HepG2 (cell line): ENCODE measurements around the gene FKBP8. TPM values are rescaled to one million over a fixed set of nuclear protein-coding genes. Genes with fewer than 3 reads are reported as not detected.

ENCODE experiments used
- DDIT3 ChIP-seq: sonication (generic); formaldehyde crosslinking; IDR thresholded peaks from 2 replicates; pipeline ENCODE4 v1.4.0; 2020; ENCODE audit warnings: mild to moderate bottlenecking, missing genetic modification reagents
- GZF1 ChIP-seq: sonication (generic); formaldehyde crosslinking; IDR thresholded peaks from 2 replicates; pipeline ENCODE4 v1.5.1; 2020; ENCODE audit warnings: mild to moderate bottlenecking, missing genetic modification reagents
- HCFC1 ChIP-seq: fragments of 150-350 bp; IDR thresholded peaks from 2 replicates; pipeline ENCODE4 v1.6.1; 2014; ENCODE audit warnings: low read depth, low read length
- KLF12 ChIP-seq: sonication (generic); formaldehyde crosslinking; IDR thresholded peaks from 2 replicates; pipeline ENCODE4 v1.4.0; 2020; ENCODE audit warnings: missing genetic modification reagents, borderline replicate concordance
- PLSCR1 ChIP-seq: sonication (generic); formaldehyde crosslinking; IDR thresholded peaks from 2 replicates; pipeline ENCODE4 v1.5.0; 2020; ENCODE audit warnings: missing genetic modification reagents, mild to moderate bottlenecking, borderline replicate concordance
- PREB ChIP-seq: sonication (generic); formaldehyde crosslinking; IDR thresholded peaks from 2 replicates; pipeline ENCODE4 v1.4.0; 2020; ENCODE audit warnings: missing genetic modification reagents
- RCOR2 ChIP-seq: IDR thresholded peaks from 2 replicates; pipeline ENCODE4 v1.6.1; 2016; ENCODE audit warnings: missing biosample characterization, missing genetic modification reagents
- SNAPC4 ChIP-seq: sonication (generic); formaldehyde crosslinking; IDR thresholded peaks from 2 replicates; pipeline ENCODE4 v1.4.0; 2020; ENCODE audit warnings: mild to moderate bottlenecking, missing genetic modification reagents
- SSRP1 ChIP-seq: IDR thresholded peaks from 2 replicates; pipeline ENCODE4 v1.6.1; 2016; ENCODE audit warnings: control low read depth
- THAP11 ChIP-seq: IDR thresholded peaks from 2 replicates; pipeline ENCODE4 v1.6.1; 2016; ENCODE audit warnings: missing biosample characterization, missing genetic modification reagents
- ZFY ChIP-seq: sonication (generic); formaldehyde crosslinking; IDR thresholded peaks from 2 replicates; pipeline ENCODE4 v1.4.0; 2020; ENCODE audit warnings: missing genetic modification reagents
- ZFYVE20 ChIP-seq: sonication (generic); formaldehyde crosslinking; IDR thresholded peaks from 2 replicates; pipeline ENCODE4 v1.8.0; 2023; ENCODE audit warnings: low read depth, mild to moderate bottlenecking, moderate library complexity, missing genetic modification reagents, borderline replicate concordance
- ZHX2 ChIP-seq, 2 experiments: sonication (generic) in 1 of 2; formaldehyde crosslinking in 1 of 2; IDR thresholded peaks; 2 replicates each; pipeline versions ENCODE4 v1.6.1 to v1.9.0; 2014 to 2022; ENCODE audit warnings: antibody characterized with exemption in 1 of 2, borderline replicate concordance in 1 of 2, inconsistent platforms in 1 of 2, low read depth in 1 of 2, missing genetic modification reagents in 1 of 2
- ZNF501 ChIP-seq: sonication (generic); formaldehyde crosslinking; IDR thresholded peaks from 2 replicates; pipeline ENCODE4 v1.5.1; 2020; ENCODE audit warnings: mild to moderate bottlenecking, moderate library complexity, missing genetic modification reagents
- ZNF557 ChIP-seq: sonication (generic); formaldehyde crosslinking; IDR thresholded peaks from 2 replicates; pipeline ENCODE4 v1.4.0; 2020; ENCODE audit warnings: missing genetic modification reagents
- ZNF605 ChIP-seq: sonication (generic); formaldehyde crosslinking; IDR thresholded peaks from 2 replicates; pipeline ENCODE4 v1.8.0; 2022; ENCODE audit warnings: mild to moderate bottlenecking, missing genetic modification reagents
- ZNF891 ChIP-seq: sonication (generic); formaldehyde crosslinking; IDR thresholded peaks from 2 replicates; pipeline ENCODE4 v1.5.0; 2020; ENCODE audit warnings: mild to moderate bottlenecking, missing genetic modification reagents
- polyA plus RNA-seq, 8 experiments: library from polyadenylated mRNA; depleted of rRNA in 3 of 8; stranded (reverse) in 7 of 8; unstranded in 1 of 8; fragments of >200 nt; fragmentation: Illumina TruSeq in 4 of 8; extraction: Trizol in 4 of 8; gene quantifications; 2 replicates each; pipeline versions ENCODE4 v1.2.1 to v1.2.3, GENCODE V29; 2011 to 2016; ENCODE audit warnings: low read depth in 4 of 8, missing spikeins in 1 of 8, mixed read lengths in 1 of 8; ENCODE audit not compliant: insufficient read depth in 1 of 8
- total RNA-seq, 5 experiments: library from RNA; depleted of rRNA; stranded (reverse); fragments of >200 nt; fragmentation: Illumina TruSeq; extraction: Trizol; gene quantifications; 2 replicates each; pipeline ENCODE4 v1.2.3, GENCODE V29; 2016; ENCODE audit warnings: low read depth in 1 of 5

FKBP8 gene
- total and polyA plus RNA-seq, 2 of the 13 experiments (the other 11 are each of a cell fraction or from before 2014, with no cell fraction given), result 81.7 to 93.9 TPM

GRCh38 chr19:18521692-18522123 is 21.7 kb downstream of the FKBP8 start, which contains the start of gene ELL (continued):
- TF ChIP-seq PLSCR1 (CRISPR knock-in tag), result no peak
- no peak for TF ChIP-seq GZF1
- no peak; the same call in 1 of the 2 replicates for TF ChIP-seq THAP11 (CRISPR knock-in tag)
- no peak for TF ChIP-seq ZFYVE20 (CRISPR knock-in tag)
- TF ChIP-seq ZFY, result peak; percentile 69
- peak; percentile 55; the same call in 1 of the 2 replicates for TF ChIP-seq ZNF891 (CRISPR knock-in tag)
- TF ChIP-seq RCOR2 (CRISPR knock-in tag), result no peak
- no peak for TF ChIP-seq PREB (CRISPR knock-in tag)
- TF ChIP-seq KLF12 (CRISPR knock-in tag), result 0 out of 2 replicates have a peak, but pooled peaks have one; percentile 27
- TF ChIP-seq ZNF557, result no peak
- TF ChIP-seq ZNF605 (CRISPR knock-in tag), result no peak
- no peak for TF ChIP-seq SSRP1 (CRISPR knock-in tag)
- 0 out of 2 replicates have a peak, but pooled peaks have one; percentile 6 for TF ChIP-seq ZNF501 (CRISPR knock-in tag)
- peak; percentile 32; the same call in 1 of the 2 replicates for TF ChIP-seq HCFC1
- no peak for TF ChIP-seq SNAPC4
- no peak for TF ChIP-seq ZHX2 (IDR thresholded peaks at IDR 0.05; ENCODE audit: low read depth)
- TF ChIP-seq ZHX2 (CRISPR knock-in tag; IDR thresholded peaks at IDR 0.05; ENCODE audit: borderline replicate concordance), result 0 out of 2 replicates have a peak, but pooled peaks have one; percentile 53
- no peak for TF ChIP-seq DDIT3 (CRISPR knock-in tag)
